H9 (cell line): ENCODE results near the gene METTL21A. TPM values are rescaled to one million over a fixed set of nuclear protein-coding genes. Genes with fewer than 3 reads are reported as not detected.

Experiments
- DNase-seq: peaks from one replicate; pipeline ENCODE4 v3.0.0-alpha.2; 2017
- H2AFZ ChIP-seq: one replicate; pipeline ENCODE4 v1.6.1; 2013; ENCODE audit warnings: mild to moderate bottlenecking, low read length, control low read depth, moderate library complexity
- H2AK5ac ChIP-seq: 2 replicates; pipeline ENCODE4 v1.6.1; 2013; ENCODE audit warnings: low read length, control low read depth, mixed read lengths; ENCODE audit not compliant: insufficient read length
- H2BK120ac ChIP-seq: one replicate; pipeline ENCODE4 v1.6.1; 2013; ENCODE audit warnings: low read depth, mild to moderate bottlenecking, low read length, control low read depth, inconsistent platforms; ENCODE audit not compliant: poor library complexity, severe bottlenecking
- H2BK12ac ChIP-seq: 2 replicates; pipeline ENCODE4 v1.6.1; 2013; ENCODE audit warnings: low read length, control low read depth, mixed read lengths, low read depth; ENCODE audit not compliant: insufficient read length
- H2BK15ac ChIP-seq: 2 replicates; pipeline ENCODE4 v1.6.1; 2013; ENCODE audit warnings: low read depth, low read length, control low read depth
- H2BK20ac ChIP-seq: one replicate; pipeline ENCODE4 v1.6.1; 2013; ENCODE audit warnings: low read depth, mild to moderate bottlenecking, low read length, control low read depth, inconsistent platforms; ENCODE audit not compliant: poor library complexity, severe bottlenecking
- H2BK5ac ChIP-seq: 2 replicates; pipeline ENCODE4 v1.6.1; 2013; ENCODE audit warnings: low read length, control low read depth, mixed read lengths; ENCODE audit not compliant: insufficient read length
- H3K14ac ChIP-seq: 2 replicates; pipeline ENCODE4 v1.6.1; 2013; ENCODE audit warnings: low read length, control low read depth; ENCODE audit not compliant: insufficient read depth
- H3K18ac ChIP-seq: 2 replicates; pipeline ENCODE4 v1.6.1; 2013; ENCODE audit warnings: low read depth, mild to moderate bottlenecking, mixed read lengths, low read length, control low read depth; ENCODE audit not compliant: insufficient read length
- H3K23ac ChIP-seq: 2 replicates; pipeline ENCODE4 v1.6.1; 2013; ENCODE audit warnings: low read length, control low read depth, mixed read lengths, low read depth; ENCODE audit not compliant: insufficient read length
- H3K23me2 ChIP-seq: 2 replicates; pipeline ENCODE4 v1.6.1; 2013; ENCODE audit warnings: low read depth, mild to moderate bottlenecking, mixed read lengths, low read length, control low read depth; ENCODE audit not compliant: insufficient read length, poor library complexity, severe bottlenecking
- H3K27ac ChIP-seq: 2 replicates; pipeline ENCODE4 v1.5.1; 2013; ENCODE audit warnings: low read length, control low read depth, mixed read lengths, low read depth; ENCODE audit not compliant: insufficient read length
- H3K27me3 ChIP-seq: 2 replicates; pipeline ENCODE4 v1.6.1; 2013; ENCODE audit warnings: low read length, control low read depth, inconsistent platforms; ENCODE audit not compliant: insufficient read depth
- H3K4ac ChIP-seq: 2 replicates; pipeline ENCODE4 v1.6.1; 2013; ENCODE audit warnings: low read depth, mild to moderate bottlenecking, control low read depth, inconsistent platforms, low read length, moderate library complexity
- H3K4me1 ChIP-seq: 2 replicates; pipeline ENCODE4 v1.6.1; 2013; ENCODE audit warnings: low read length, control low read depth, inconsistent platforms; ENCODE audit not compliant: insufficient read depth
- H3K4me2 ChIP-seq: 2 replicates; pipeline ENCODE4 v1.6.1; 2013; ENCODE audit warnings: low read length, control low read depth, mixed read lengths; ENCODE audit not compliant: insufficient read length, insufficient read depth
- H3K56ac ChIP-seq: 2 replicates; pipeline ENCODE4 v1.6.1; 2013; ENCODE audit warnings: low read depth, mild to moderate bottlenecking, mixed read lengths, low read length, control low read depth; ENCODE audit not compliant: insufficient read length
- H3K79me1 ChIP-seq: 2 replicates; pipeline ENCODE4 v1.6.1; 2013; ENCODE audit warnings: low read depth, mild to moderate bottlenecking, moderate library complexity, low read length, control low read depth, inconsistent platforms; ENCODE audit not compliant: insufficient read depth, poor library complexity, severe bottlenecking
- H3K79me2 ChIP-seq: 2 replicates; pipeline ENCODE4 v1.6.1; 2013; ENCODE audit warnings: low read length, control low read depth, inconsistent platforms; ENCODE audit not compliant: insufficient read depth
- H3K9ac ChIP-seq: 2 replicates; pipeline ENCODE4 v1.6.1; 2013; ENCODE audit warnings: low read length, control low read depth, mixed read lengths; ENCODE audit not compliant: insufficient read length; ENCODE audit errors: extremely low read depth
- H3K9me3 ChIP-seq: one replicate; pipeline ENCODE4 v1.6.1; 2013; ENCODE audit warnings: low read depth, low read length, inconsistent platforms; ENCODE audit not compliant: control insufficient read depth
- H3T11ph ChIP-seq: one replicate; pipeline ENCODE4 v1.6.1; 2013; ENCODE audit warnings: mild to moderate bottlenecking, low read length, control low read depth, inconsistent platforms
- H4K20me1 ChIP-seq: one replicate; pipeline ENCODE4 v1.6.1; 2013; ENCODE audit not compliant: control insufficient read depth, insufficient read length, insufficient read depth
- H4K5ac ChIP-seq: 2 replicates; pipeline ENCODE4 v1.6.1; 2013; ENCODE audit warnings: low read depth, mild to moderate bottlenecking, mixed read lengths, low read length, control low read depth; ENCODE audit not compliant: insufficient read length
- H4K8ac ChIP-seq: replicated peaks from 2 replicates; pipeline ENCODE4 v1.6.1; 2013; ENCODE audit warnings: low read length, control low read depth, mixed read lengths, low read depth; ENCODE audit not compliant: insufficient read length
- H4K91ac ChIP-seq: 2 replicates; pipeline ENCODE4 v1.6.1; 2013; ENCODE audit warnings: low read depth, mild to moderate bottlenecking, moderate library complexity, mixed read lengths, low read length, control low read depth; ENCODE audit not compliant: insufficient read length
- H3K27ac Mint-ChIP-seq, 3 experiments: 2 replicates in 2 of 3; 3 replicates in 1 of 3; pipeline ENCODE4 v1.8.0; 2020 to 2021; ENCODE audit warnings: mixed read lengths in 3 of 3, mild to moderate bottlenecking in 1 of 3, moderate library complexity in 1 of 3
- H3K27me3 Mint-ChIP-seq: 2 replicates; pipeline ENCODE4 v1.8.0; 2021; ENCODE audit warnings: low read depth, mild to moderate bottlenecking, moderate library complexity, mixed read lengths
- H3K36me3 Mint-ChIP-seq, 3 experiments: 2 replicates in 2 of 3; 3 replicates in 1 of 3; pipeline ENCODE4 v1.8.0; 2020 to 2021; ENCODE audit warnings: low read depth in 3 of 3, mixed read lengths in 3 of 3; ENCODE audit not compliant: insufficient read depth in 1 of 3
- H3K4me1 Mint-ChIP-seq, 2 experiments: 2 replicates each; pipeline ENCODE4 v1.8.0; 2020; ENCODE audit warnings: mixed read lengths in 2 of 2
- H3K4me3 Mint-ChIP-seq, 2 experiments: 2 replicates in 1 of 2; 3 replicates in 1 of 2; pipeline ENCODE4 v1.8.0; 2020 to 2021; ENCODE audit warnings: mild to moderate bottlenecking in 2 of 2, mixed read lengths in 2 of 2, moderate library complexity in 1 of 2
- H3K9me3 Mint-ChIP-seq, 2 experiments: 2 replicates in 1 of 2; 3 replicates in 1 of 2; pipeline ENCODE4 v1.8.0; 2020; ENCODE audit warnings: mild to moderate bottlenecking in 2 of 2, mixed read lengths in 2 of 2, moderate library complexity in 1 of 2
- WGBS: extraction: QIAGEN DNeasy Blood & Tissue Kit; methylation state at CpG from one replicate; pipeline ENCODE4 v1.1.7; 2013; ENCODE audit warnings: missing lambda C conversion rate, low lambda C conversion rate, mixed read lengths; ENCODE audit not compliant: insufficient read length; ENCODE audit errors: extremely low coverage; 5-methylcytosine and 5-hydroxymethylcytosine counted together
- total RNA-seq: library from RNA; stranded (reverse); gene quantifications from 2 replicates; pipeline ENCODE4 v1.2.1, GENCODE V29; 2021
- TF ChIP-seq, protein P1 (sequence below): fragments of 200-600 bp; sonication (generic); conservative IDR thresholded peaks from 3 replicates; pipeline ENCODE4 v1.8.0; 2021; ENCODE audit warnings: antibody characterized with exemption, mild to moderate bottlenecking

The METTL21A gene
- total RNA-seq, 1 experiment from 2014 or later, result 65.9 TPM

DNA sequence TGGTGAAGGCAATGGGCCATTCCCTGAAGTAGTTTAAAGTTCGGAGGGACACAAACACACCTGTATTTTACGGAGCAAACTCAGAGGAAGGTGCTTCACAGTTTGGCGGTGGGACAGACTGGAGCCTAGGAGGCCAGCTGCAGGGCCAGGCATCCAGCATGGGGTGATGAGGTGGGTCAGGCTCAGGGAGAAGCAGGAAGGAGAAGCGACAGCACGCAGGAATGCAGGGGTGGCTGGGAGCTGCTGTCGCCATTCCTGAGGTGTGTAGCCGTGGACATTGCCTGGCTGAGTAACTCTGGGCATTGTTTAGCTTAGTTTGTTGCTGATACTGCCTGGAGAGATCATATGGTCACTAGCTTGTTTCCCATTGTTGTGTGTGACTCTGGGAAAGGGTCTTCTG is 35.8 kb upstream of the METTL21A start:
- DNase-seq, result peak; percentile 39
- Histone ChIP-seq H2AK5ac (no peak overlapping the region), H3K79me1 (no peaks in the 10 kb centered on the region), H3K9me3 (no peaks in the 10 kb centered on the region), H2BK15ac (no peak overlapping the region), H4K20me1 (no peaks in the 10 kb centered on the region), H2BK120ac (no peak overlapping the region), H2BK5ac (no peak overlapping the region), H2BK12ac (no peak overlapping the region), H2BK20ac (no peak overlapping the region), H3K79me2 (no peaks in the 10 kb centered on the region), H3K23me2 (no peaks in the 10 kb centered on the region), H4K91ac (no peak overlapping the region), H3K4me1 (no peaks in the 10 kb centered on the region), H3K27ac (no peak overlapping the region), H3K9ac (no peak overlapping the region), H3K14ac (no peak overlapping the region), H3K27me3 (no peaks in the 10 kb centered on the region), H3K18ac (no peak overlapping the region), H4K5ac (no peak overlapping the region), H3K23ac (no peak overlapping the region), H3K56ac (no peak overlapping the region), H3K4ac (no peak overlapping the region), H4K8ac (no peak overlapping the region), H2AFZ (no peak overlapping the region), H3T11ph (no peak overlapping the region), H3K4me2 (no peak overlapping the region)
- Mint-ChIP-seq H3K36me3 (no peaks in the 10 kb centered on the region; a peak in 2 of 7 replicates), H3K4me3 (no peak overlapping the region), H3K27ac (peak overlapping the region in 2 of 3 experiments; percentile 16 to 33; a peak in 1 of 7 replicates), H3K27me3 (no peaks in the 10 kb centered on the region), H3K9me3 (no peaks in the 10 kb centered on the region), H3K4me1 (peaks cover 8 to 10% of the 10 kb centered on the region in 2 experiments)
- WGBS, result no CpG with 5 or more reads among the region's 7 CpGs
- TF ChIP-seq, protein P1, sequence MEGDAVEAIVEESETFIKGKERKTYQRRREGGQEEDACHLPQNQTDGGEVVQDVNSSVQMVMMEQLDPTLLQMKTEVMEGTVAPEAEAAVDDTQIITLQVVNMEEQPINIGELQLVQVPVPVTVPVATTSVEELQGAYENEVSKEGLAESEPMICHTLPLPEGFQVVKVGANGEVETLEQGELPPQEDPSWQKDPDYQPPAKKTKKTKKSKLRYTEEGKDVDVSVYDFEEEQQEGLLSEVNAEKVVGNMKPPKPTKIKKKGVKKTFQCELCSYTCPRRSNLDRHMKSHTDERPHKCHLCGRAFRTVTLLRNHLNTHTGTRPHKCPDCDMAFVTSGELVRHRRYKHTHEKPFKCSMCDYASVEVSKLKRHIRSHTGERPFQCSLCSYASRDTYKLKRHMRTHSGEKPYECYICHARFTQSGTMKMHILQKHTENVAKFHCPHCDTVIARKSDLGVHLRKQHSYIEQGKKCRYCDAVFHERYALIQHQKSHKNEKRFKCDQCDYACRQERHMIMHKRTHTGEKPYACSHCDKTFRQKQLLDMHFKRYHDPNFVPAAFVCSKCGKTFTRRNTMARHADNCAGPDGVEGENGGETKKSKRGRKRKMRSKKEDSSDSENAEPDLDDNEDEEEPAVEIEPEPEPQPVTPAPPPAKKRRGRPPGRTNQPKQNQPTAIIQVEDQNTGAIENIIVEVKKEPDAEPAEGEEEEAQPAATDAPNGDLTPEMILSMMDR, result no peak
